ENCODE measurements around the gene EGLN3. TPM values are rescaled to one million over a fixed set of nuclear protein-coding genes. Genes with fewer than 3 reads are reported as not detected.

Gene EGLN3
- total RNA-seq, 1 donor from 2014 or later = 51.0 TPM

DNA sequence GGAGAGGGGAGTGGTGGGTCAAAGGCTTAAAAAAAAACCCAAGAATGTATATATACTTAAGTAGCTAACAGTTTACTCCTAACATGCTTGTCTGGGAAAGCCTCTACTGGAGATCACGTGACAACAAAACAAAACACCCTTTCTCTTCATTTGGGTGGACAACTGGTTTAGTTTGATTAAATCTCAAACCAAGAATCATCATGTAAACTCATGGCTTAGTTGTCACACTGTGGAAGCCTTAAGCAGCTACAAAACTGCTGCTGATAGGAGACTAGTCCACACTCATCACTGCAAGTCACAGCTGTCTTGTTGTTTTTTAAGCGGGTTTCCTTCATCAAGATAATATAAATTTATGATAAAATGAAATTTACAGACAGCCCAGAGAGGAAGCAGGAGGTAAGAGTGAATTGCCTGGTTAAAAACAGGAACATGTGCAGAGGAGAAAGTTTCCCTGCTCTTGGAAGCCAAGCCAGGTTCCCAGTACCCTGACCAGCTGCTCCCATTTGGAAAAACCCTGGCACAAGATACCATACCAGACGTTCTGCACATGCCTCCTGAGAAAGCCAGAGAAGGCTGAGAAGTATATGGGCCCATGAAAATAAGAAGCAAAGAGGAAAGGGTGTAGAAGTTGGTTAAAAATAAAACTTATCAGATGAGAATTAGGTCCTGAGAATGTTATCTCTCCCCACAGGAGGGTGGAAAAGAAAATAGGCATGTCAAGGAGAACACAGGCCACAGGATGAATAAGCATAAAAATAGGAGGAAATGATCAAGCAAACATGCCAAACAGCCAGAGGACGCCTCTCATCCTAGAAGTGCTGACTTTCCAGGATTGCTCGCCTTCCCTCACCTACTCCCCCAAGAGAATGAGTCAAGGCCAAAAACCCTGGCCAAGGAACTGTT lies 34.0 kb downstream of the EGLN3 start:
- intact Hi-C loops (cut with micrococcal nuclease) = no loop called here

DNA sequence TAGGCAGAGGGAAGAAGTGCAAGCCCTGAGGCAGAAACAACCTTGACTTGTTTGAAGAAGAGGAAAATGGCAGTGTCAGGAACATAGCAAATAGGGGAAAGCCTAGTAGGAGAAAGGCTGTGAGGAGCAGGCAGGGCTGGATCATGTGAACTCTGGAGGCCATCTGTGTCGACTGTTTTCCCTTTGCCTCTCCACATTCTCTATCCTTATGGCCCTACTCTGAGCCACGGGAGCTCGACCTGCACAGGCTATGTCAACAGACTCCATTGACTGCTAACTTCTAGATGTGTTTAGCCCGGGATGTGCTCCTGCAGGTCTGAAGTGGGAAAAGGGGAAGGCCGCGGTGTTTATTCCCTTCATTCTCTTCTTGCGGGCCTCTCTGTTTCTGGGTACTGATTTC lies 35.2 kb downstream of the EGLN3 start:
- intact Hi-C loops (cut with micrococcal nuclease) = no loop called here

DNA sequence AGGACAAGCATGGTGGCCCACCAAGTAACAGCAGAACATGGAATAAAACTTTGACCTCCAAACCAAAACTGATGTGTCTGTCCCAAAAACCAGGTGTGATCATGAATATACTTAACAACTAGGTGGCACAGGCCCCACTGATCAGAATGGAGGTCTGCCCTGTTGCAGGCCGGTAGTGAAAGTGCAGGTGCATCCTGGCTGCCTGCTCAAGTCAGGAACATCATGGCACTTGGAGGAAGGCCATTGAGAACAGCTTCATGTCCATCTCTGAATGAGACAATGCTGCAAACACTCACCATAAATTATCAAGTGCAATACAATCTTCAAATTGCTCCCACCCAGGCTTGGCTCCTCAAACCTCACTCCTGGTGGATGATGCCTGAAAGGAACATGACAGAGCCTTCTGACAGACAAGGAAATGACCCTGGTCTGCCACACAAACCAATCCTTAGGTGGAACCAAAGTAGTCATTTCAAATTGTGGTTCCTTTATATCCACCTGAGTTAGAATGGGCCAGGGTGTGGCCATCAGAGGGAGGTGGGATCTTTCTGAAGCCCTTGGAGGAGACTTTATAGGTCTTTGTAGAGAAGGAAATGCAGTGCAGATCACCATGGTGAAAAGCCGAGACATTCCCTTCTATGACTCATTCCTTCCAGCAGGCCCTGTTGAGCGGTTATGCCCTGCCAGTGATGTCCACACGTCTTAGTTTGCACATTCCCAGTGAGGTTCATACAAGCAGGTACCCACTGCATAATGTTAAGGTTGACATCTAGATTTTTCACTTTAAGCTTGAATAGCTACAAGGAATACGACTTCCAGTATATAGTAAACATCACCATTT lies 36.0 kb downstream of the EGLN3 start:
- intact Hi-C loops (cut with micrococcal nuclease) = no loop called here

DNA sequence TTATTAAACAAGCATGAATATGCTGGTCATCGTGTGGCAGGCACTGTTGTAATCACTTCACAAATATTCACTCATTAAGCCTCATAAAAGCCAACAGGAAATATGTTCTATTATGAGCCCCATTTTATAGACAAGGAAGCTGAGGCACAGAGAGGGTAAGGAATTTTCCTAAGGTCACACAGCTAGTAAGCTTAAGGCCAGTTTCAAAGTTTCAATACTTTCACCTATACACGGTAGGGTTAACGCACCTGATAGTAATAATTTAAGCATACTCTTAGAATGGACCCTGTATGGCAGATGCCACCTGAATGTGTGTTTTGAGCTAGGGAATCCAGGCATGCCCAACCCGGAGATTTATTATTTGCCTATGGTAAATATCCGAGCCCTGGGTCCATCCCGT lies 39.8 kb downstream of the EGLN3 start:
- intact Hi-C loops (cut with micrococcal nuclease) = no loop called here

DNA sequence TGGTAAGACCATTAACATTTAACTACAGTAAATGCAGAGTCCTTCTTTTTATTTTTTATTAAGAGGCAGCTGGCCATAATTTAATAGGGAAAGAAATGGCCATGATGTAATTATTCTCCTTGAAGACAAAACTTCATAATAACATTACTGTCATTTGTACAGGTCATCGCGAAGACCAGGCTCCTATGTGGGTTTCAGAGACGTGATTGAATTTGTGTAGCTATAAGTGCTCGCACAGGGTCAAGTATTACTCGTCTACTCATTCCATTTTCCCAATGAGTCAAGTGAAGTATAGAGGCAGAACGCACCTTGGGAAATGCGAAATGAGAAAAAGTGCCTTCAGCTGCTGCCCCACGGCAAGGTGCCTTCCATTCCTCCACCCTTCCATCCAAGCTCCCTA lies 40.4 kb downstream of the EGLN3 start:
- intact Hi-C loops (cut with micrococcal nuclease) = no loop called here

DNA sequence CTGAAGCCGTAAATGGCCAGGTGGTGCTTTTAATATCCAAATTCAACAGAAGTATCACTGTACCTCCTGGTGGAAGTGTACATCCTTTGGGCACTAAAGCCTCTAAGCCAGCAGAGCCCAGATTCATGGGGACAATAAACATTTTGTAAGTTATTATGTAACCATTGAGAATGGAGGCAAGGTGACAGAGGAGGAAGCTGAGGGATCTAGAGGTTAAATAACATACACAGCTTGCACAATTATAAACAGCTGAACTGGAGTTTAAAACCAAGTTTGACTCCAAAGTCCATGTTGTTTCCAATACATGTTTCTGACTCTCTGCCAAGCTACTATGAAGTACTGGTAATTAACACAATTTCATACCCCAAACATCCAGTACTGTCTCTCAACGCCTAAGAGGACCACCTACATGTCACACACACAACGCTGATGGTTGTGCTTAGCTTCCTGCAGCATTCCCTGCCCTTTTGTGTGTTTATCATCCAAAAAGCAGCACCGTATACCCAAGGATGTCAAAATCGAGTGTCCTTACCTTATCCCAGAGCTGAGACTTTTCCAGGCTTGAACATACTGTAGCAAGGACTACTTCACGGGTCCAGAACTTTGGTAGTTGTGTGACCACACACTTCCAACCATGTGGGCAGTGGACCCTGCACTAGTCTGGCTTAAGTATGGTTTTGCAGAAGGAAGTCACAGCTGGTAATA lies 41.3 kb downstream of the EGLN3 start:
- intact Hi-C loops (cut with micrococcal nuclease) = no loop called here

DNA sequence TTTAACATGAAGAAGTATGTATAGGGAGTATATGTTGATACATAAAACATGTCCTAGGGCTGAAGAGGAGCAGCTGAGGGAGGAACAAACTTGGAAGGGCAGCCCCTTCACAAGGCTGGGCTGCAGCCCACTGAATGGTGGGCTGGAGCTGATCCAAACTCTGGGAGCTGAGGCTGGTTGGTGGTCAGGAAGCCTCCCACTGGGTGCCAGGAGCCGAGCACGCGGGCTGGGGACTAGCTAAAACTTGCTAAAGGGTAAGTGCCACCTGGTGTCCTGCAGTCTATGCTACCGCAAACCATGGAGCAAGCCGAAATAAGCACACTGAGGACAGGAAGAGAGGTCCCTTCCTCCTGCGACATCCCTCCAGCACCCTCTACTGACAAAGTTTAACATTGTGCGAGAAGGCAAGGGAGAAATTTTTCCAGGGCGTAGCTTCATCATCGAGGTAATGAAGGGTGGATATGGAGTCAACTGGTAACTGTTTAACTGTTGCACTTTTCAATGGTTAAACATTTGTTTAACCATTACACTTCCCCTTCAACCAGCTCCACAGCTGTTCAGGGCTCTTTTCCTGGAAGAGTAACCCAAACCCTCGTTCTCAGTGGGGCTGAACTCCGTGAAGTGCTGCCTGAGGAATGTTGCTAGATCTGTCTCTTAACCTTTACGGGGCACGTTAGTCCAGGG lies 42.2 kb downstream of the EGLN3 start:
- intact Hi-C loops (cut with micrococcal nuclease) = no loop called here

DNA sequence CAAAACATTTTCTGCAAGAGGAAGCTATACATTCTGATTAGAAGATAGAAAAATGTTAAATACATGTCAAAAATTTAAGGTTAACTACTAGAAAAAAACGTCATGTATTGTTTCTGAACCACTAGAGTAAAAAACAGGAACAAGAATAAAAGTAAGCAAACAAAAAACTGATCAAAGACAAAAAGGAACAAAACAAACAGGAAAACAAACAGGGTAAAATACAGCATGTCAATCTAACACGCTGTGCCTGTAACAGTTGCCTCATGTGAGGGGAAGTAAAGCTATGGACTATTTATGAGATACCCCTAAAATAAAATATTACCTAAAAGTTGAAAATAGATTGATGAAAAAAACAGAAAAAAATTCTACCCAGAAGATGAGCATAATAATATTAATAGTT lies 43.9 kb downstream of the EGLN3 start:
- intact Hi-C loops (cut with micrococcal nuclease) = no loop called here

DNA sequence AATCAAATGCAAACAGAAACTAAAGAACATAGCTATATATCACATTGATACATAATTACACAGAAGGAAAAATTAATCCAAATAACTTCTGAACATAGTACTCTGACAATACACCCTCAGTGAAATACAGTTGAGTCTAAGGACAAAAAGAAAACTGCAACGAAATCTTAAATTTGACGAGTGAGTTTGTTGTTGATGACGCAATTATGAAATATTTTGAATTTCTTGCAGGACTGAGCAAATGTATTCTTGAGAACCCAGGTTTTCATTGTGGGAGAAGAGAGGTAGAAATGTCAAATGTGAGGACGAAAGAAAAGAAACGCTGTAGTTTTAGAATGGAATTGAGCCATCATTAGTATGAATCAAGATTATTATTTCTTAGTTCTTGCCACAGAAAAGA lies 46.3 kb downstream of the EGLN3 start:
- intact Hi-C loops (cut with micrococcal nuclease) = no loop called here

DNA sequence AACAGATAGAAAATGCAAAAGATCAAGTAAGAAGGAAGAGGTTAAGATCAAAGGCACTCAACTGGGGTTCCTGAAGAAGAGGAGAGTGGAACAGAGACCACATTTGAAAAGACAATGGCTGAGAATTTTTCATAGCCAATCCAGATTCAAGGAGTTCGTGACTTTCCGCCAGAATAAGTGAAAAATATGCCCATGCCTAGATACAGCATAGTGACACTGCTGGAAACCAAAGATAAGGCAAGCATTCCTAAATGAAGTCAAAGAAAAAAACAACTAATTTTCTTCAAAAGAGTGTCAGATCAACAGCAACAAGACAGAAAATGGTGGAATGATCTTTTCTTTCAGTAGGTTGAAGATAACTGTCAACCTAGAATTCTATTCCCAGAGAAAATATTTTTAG lies 47.5 kb downstream of the EGLN3 start:
- intact Hi-C loops (cut with micrococcal nuclease) = no loop called here

DNA sequence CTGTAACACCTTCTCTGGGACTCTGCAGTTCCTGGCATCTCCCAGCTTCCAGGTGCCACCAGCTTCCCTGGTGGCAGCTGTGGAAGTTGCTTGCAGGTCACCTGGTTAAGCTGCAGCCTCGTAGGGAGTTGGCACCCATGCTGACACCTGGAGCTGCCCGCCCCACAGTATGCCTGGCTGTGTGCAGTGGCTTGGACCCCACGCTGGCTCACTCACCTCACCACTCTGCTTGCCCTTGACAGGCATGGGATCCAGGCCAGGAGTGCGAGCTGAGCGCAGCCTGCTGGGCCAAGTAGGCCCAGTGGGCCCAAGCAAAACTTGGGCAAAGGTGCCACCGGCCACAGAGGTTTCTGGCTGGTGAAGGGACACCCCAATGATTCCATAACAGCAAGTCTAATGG lies 48.5 kb downstream of the EGLN3 start:
- intact Hi-C loops (cut with micrococcal nuclease) = no loop called here

DNA sequence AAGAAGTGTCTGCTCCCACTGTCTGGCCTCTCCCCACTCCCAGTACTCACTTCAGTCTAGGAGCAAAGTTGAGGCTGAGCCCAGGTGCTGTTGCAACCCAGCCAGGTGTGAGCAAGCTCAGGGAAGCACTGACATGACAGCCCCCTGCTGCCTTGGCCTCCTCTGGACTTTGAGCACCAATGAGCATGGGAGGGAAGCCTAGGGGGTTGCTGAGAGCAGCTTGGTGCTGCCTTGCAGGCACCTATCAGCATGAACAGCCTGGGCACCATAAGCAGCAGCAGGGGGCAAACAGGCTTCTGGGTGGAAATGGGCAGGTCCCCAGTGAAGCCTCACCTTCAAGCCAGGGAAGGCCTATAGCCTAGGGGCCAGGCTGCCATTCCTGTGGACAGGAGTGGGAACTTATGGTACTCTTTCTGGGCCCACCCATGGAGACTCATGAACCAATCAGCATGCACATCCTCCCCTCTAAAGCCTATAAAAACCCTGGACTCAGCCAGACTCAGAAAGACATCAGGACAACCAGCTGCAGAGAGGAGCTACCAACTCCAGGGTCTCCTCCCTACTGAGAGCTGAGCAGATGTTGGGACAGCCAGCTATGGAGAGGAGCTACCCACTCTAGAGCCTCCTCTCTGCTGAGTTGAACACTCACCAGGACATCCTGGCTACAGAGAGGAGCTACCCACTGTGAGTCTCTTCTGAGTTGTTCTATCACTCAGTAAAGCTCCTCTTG lies 49.3 kb downstream of the EGLN3 start:
- intact Hi-C loops (cut with micrococcal nuclease) = no loop called here

DNA sequence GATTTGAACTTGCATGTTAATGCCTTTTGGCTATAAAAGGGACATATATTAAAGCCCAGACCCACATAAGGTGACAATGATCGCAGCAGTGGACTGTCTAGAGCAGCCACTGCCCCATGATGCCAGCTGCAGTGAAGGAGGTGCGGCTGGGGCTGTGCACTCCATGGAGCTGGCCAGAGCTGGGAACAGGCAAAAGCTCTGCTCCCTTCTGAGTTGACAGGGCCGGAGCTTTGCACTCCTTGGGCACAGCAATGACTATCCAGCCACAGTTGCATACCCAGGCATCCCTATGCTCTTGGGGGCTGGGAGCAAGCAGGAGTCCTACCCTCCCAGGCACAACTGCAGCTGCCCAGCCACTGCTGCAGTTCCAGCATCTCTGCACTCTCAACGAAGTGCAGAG lies 50.2 kb downstream of the EGLN3 start:
- intact Hi-C loops (cut with micrococcal nuclease) = no loop called here

DNA sequence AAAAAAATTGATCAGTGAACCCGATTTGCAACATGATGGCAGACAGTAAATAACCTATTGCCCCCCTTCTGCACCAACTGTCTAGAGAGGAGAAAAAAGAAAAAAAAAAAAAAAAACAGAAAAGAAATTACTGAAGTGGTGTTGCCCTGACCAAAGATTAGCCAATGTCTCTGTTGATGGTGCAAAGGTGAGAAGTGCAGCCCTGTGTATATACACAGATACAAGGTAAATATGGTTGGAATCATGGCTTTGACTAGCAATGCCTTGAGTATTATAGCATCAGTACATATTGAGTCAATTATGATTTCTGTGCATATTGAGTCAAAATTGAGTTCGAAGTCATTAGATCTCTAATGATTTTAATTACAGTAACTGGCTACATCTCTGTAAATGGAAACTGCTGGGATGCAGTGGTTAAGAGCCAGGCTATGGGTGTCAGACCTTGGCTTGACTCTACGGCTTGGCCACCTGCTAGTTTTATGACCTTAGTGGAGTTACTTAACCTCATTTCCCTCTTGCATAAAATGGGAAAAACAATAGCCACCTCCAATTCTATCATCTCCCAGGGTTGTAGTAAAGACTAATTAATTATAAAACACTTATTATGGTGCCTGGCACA lies 51.0 kb downstream of the EGLN3 start:
- intact Hi-C loops (cut with micrococcal nuclease) = no loop called here

DNA sequence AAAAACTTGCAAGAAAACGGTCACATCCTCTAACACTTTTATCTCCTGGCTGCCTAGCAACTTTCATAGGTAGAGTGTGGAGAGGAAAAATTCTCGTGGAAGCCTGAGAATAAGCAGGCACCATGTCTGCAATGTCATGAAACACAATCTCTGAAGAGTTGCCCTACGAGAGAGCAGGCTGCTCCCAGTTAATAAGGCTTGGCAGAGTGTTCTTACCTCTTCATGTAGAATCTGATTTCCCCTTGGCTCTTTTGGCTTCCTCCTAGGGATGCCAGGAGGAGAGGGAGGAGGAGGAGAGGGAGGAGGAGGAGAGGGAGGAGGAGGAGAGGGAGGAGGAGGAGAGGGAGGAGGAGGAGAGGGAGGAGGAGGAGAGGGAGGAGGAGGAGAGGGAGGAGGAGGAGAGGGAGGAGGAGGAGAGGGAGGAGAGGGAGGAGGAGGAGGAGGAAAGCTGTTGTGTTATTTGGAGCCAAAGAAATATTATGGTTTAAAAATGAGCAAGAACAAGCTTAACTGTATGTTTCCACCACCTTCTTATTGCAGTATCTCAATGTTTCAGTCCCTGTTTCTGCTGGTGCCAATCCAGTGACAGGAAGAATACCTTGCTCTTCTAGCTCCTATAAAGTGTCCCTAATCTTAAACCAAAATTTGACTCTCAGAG lies 52.9 kb downstream of the EGLN3 start:
- intact Hi-C loops (cut with micrococcal nuclease) = no loop called here

DNA sequence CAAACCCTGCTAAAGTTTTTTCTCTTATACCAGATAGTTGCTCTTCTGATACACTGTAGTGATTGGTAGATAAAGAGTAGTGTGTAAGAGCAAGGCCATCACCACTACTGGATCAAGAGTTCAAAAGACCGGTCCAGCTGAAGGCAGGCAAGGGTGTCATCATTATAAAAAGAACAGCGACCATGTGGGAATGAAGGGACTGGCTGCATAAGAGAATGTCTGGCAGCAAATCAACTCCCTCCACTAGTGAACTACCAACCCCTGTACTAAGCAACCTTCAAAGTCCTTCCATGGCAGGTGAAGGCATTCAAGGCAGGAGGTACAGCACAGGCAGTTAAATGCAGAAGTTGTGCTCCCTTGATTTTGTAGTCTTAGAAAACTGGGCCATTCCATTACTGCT lies 53.5 kb downstream of the EGLN3 start:
- intact Hi-C loops (cut with micrococcal nuclease) = no loop called here

DNA sequence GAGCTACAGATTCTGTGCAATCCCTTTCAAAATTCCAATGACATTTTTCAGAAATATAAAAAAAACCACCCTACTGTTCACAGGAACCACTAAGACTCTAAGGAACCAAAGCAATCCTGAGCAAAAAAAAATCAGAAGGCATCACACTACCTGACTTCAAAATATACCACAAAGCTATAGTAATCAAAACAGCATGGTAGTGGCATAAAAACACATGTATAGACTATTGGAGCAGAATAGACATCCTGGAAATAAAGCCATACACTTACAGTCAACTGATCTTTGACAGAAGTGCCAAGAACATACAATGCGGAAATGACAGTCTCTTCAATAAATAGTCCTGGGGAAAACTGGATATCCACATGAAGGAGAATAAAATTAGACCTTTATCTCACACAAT lies 56.5 kb downstream of the EGLN3 start:
- intact Hi-C loops (cut with micrococcal nuclease) = no loop called here

DNA sequence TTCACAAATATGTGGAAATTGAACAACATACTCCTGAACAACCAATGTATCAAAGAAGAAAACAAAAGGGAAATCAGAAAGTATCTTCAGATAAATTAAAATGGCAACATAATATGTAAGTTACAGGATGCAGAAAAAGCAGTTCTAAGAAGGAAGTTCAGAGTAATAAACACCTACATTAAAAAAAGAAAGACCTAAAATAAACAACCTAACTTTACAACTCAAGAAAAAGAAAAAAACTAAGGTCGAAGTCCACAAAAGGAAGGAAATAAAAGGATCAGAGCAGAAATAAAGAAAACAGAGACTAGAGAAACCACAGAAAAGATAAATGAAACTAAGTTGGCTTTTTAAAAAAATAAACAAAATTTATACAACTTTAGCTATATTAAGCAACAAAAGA lies 59.2 kb downstream of the EGLN3 start:
- intact Hi-C loops (cut with micrococcal nuclease) = no loop called here

DNA sequence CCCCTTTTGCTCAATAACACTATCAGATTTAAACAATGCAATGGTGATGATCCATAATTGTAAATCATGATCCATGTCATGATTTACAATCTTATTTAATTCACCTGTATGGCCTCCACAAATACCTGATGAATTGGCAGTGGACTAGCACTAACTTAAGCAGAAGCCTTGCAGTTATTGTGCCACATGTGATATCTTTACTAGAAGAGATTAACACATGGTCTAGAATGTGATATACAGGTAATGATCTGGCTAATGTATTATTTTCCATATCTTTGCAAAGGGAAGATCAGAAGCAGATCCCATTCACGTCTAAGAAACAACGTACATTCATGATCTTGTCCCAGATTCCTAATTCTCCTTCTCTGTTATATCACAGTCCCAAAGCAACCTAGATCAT lies 66.0 kb downstream of the EGLN3 start:
- intact Hi-C loops (cut with micrococcal nuclease) = no loop called here

DNA sequence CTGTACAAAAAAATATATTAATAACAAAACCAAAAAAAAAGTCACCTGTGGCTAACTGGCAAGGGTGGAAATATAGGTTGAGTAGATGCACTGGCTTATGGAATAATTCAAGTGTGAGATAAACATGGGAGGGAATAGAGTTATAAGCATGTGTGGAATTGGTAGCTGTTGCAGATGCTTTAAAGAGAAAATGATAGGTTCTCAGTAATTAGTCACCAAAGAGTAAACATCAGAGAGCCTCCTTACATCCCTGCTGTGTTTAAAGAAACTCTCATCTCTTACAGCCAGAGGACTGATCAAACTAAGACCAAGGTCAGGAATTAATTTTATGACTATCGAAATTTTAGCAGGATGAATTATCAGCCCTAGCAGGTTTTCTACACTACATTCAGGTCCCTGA lies 70.5 kb downstream of the EGLN3 start:
- intact Hi-C loops (cut with micrococcal nuclease) = no loop called here

Data from T-helper 2 cell treated with Interferon-gamma antibody and Interleukin-4, amounts not matched to agents 100 ng/mL and 5 ng/mL, for 36 hours (primary cell).